ENCODE measurements around the gene CSH1.

CSH1 gene

DNA sequence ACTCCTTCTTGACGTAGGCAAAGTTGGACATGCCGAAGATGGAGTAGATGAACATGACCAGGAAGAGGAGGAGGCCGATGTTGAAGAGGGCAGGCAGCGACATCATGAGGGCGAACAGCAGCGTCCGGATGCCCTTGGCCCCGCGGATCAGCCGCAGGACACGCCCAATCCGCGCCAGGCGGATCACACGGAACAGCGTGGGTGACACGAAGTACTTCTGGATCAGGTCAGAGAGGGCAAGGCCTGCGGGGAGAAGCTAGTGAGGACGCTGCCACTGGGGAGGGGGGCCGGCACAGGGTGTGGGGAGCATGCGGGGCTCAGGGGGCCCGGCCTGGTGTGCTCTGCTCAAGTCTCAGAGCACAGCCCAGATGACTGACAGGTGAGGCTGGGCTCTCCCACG lies 45.4 kb upstream of the CSH1 start:
- no peak for DNase-seq (ENCODE audit: low read depth)
- no peak overlapping the region for H3K4me3 ChIP-seq (ENCODE audit: low read depth, low read length)
- TF ChIP-seq POLR2A (IDR thresholded peaks at IDR 0.05; ENCODE audit: extremely low read depth, insufficient read length): no peak
- TF ChIP-seq, protein P1, sequence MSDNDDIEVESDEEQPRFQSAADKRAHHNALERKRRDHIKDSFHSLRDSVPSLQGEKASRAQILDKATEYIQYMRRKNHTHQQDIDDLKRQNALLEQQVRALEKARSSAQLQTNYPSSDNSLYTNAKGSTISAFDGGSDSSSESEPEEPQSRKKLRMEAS (IDR thresholded peaks at IDR 0.05; ENCODE audit: low read depth, low read length): no peak
- no peak for TF ChIP-seq MYC (IDR thresholded peaks at IDR 0.05; ENCODE audit: low read depth, low read length)
- TF ChIP-seq, protein P2, sequence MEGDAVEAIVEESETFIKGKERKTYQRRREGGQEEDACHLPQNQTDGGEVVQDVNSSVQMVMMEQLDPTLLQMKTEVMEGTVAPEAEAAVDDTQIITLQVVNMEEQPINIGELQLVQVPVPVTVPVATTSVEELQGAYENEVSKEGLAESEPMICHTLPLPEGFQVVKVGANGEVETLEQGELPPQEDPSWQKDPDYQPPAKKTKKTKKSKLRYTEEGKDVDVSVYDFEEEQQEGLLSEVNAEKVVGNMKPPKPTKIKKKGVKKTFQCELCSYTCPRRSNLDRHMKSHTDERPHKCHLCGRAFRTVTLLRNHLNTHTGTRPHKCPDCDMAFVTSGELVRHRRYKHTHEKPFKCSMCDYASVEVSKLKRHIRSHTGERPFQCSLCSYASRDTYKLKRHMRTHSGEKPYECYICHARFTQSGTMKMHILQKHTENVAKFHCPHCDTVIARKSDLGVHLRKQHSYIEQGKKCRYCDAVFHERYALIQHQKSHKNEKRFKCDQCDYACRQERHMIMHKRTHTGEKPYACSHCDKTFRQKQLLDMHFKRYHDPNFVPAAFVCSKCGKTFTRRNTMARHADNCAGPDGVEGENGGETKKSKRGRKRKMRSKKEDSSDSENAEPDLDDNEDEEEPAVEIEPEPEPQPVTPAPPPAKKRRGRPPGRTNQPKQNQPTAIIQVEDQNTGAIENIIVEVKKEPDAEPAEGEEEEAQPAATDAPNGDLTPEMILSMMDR (IDR thresholded peaks at IDR 0.05; ENCODE audit: low read depth, low read length): no peak

DNA sequence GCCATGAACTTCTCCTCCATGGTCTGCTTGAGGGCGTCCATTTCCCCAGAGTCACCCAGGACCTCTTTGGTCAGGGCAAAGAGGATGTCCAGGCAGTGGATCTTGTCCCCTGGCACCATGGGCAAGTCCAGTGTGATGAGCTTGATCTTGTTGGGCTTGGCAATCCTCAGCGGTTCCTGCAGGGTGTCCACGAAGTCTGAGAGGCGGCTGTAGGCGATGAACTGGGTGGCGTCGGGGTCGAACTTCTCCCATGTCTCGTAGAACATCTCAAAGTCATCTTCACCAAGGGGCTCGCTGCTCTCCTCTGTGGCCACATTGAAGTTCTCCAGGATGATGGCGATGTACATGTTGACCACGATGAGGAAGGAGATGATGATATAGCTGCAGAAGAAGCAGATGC lies 44.8 kb upstream of the CSH1 start:
- no peak overlapping the region for H3K4me3 ChIP-seq (ENCODE audit: low read depth, low read length)
- DNase-seq (ENCODE audit: low read depth): no peak
- TF ChIP-seq MYC (IDR thresholded peaks at IDR 0.05; ENCODE audit: low read depth, low read length): no peak
- TF ChIP-seq POLR2A (IDR thresholded peaks at IDR 0.05; ENCODE audit: extremely low read depth, insufficient read length): no peak
- TF ChIP-seq, protein P2 (IDR thresholded peaks at IDR 0.05; ENCODE audit: low read depth, low read length): no peak
- TF ChIP-seq, protein P1 (IDR thresholded peaks at IDR 0.05; ENCODE audit: low read depth, low read length): no peak

DNA sequence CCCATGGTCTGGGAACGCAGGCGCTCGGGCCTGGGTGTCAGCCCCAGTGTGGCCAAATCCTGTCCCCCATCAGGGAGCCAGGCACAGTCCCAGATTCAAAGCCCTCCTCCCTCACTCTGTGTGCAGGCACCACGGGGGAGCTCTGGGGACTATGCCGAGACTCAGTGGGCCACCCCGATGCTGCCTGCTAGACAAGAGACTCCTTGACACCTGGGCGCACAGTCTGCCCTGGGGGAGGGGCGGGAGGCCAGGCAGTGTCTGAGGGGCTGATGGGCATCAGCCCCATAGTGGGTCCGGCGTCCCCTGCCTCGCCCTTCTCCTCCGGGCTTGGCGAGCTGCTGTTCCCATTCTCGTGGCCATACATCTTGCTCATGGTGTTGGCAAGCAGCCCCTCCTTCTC lies 44.2 kb upstream of the CSH1 start:
- no peak for DNase-seq (ENCODE audit: low read depth)
- no peak overlapping the region for H3K4me3 ChIP-seq (ENCODE audit: low read depth, low read length)
- TF ChIP-seq, protein P2 (IDR thresholded peaks at IDR 0.05; ENCODE audit: low read depth, low read length): no peak
- TF ChIP-seq POLR2A (IDR thresholded peaks at IDR 0.05; ENCODE audit: extremely low read depth, insufficient read length) (no peak), MYC (IDR thresholded peaks at IDR 0.05; ENCODE audit: low read depth, low read length) (no peak)
- TF ChIP-seq, protein P1 (IDR thresholded peaks at IDR 0.05; ENCODE audit: low read depth, low read length): no peak

DNA sequence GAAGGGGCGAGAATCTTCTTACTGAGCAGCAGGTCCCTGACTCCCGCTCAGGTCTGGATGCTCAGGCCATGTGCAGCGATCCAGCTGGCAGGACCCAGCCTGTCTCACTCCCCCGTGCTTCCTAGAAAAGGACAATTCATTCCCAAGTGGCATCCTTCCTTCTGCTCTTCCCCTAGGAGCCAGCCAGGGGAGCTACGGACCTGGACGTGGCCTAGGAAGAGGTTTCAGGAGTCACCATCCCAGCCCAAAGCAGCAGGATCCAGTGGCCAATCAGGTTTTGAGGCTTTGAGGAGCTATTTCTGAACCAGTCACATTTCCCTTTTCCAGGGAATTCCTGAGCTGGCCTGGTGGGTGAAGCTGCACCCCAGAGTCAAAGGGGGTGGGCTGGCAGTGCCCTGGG lies 43.5 kb upstream of the CSH1 start:
- TF ChIP-seq POLR2A (IDR thresholded peaks at IDR 0.05; ENCODE audit: extremely low read depth, insufficient read length): no peak
- no peak for TF ChIP-seq MYC (IDR thresholded peaks at IDR 0.05; ENCODE audit: low read depth, low read length)
- TF ChIP-seq, protein P1 (IDR thresholded peaks at IDR 0.05; ENCODE audit: low read depth, low read length): no peak
- TF ChIP-seq, protein P2 (IDR thresholded peaks at IDR 0.05; ENCODE audit: low read depth, low read length): no peak
- H3K4me3 ChIP-seq (ENCODE audit: low read depth, low read length): no peak overlapping the region
- no peak for DNase-seq (ENCODE audit: low read depth)

DNA sequence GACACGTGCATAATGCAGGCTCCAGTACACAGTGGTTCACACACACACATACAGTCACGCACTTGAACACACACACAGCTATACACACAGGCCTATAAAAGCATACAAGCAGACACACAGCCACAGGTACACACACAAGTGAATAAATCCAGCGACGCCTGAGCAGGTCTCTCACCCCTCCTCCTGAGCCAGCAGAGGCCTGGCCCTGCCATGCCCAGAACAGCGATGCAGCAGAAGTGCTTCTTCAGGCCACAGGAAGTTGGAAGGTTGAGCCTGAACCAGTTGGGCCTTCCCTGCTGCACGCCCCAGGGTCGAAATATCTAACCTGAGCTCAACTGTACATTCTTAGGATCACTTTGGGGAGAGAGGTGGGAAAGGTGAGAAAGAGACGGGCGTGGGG lies 43.0 kb upstream of the CSH1 start:
- DNase-seq (ENCODE audit: low read depth): no peak
- TF ChIP-seq MYC (IDR thresholded peaks at IDR 0.05; ENCODE audit: low read depth, low read length) (no peak), POLR2A (IDR thresholded peaks at IDR 0.05; ENCODE audit: extremely low read depth, insufficient read length) (no peak)
- TF ChIP-seq, protein P1 (IDR thresholded peaks at IDR 0.05; ENCODE audit: low read depth, low read length): no peak
- TF ChIP-seq, protein P2 (IDR thresholded peaks at IDR 0.05; ENCODE audit: low read depth, low read length): no peak
- no peak overlapping the region for H3K4me3 ChIP-seq (ENCODE audit: low read depth, low read length)

DNA sequence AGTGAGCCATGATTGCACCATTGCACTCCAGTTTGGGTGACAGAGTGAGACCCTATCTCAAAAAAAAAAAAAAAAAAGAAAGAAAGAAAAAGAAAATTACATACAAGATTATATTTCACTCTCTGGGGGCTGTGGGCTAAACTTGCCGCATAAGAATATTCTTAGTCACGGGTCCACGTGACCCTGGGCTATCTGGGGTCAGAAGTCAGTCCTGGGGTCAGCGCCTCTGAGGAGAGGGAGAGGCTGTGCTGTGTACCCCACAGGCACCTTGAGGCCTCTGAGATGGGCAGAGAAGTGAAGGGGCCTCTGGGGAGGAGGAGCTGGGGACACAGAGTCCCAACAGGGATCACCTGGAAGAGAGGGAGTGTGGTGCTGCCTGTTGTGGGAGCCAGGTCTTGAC lies 41.5 kb upstream of the CSH1 start:
- TF ChIP-seq, protein P1 (IDR thresholded peaks at IDR 0.05; ENCODE audit: low read depth, low read length): no peak
- TF ChIP-seq, protein P2 (IDR thresholded peaks at IDR 0.05; ENCODE audit: low read depth, low read length): no peak
- no peak for TF ChIP-seq POLR2A (IDR thresholded peaks at IDR 0.05; ENCODE audit: extremely low read depth, insufficient read length)
- TF ChIP-seq MYC (IDR thresholded peaks at IDR 0.05; ENCODE audit: low read depth, low read length): no peak
- H3K4me3 ChIP-seq (ENCODE audit: low read depth, low read length): no peak overlapping the region
- no peak for DNase-seq (ENCODE audit: low read depth)

Measured in NB4 (cell line).